ENCODE data around the gene PEA15. TPM values are rescaled to one million over a fixed set of nuclear protein-coding genes. Genes with fewer than 3 reads are reported as not detected.

PEA15 gene, protein sequence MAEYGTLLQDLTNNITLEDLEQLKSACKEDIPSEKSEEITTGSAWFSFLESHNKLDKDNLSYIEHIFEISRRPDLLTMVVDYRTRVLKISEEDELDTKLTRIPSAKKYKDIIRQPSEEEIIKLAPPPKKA
- polyA plus RNA-seq (ENCODE audit: insufficient read length in 10 of 10), result 100 to 1,000 TPM; 121 to 156 (median 135) TPM
- long read RNA-seq, donor 1, transcript PEA15-201 (4 exons, 2,471 nt), result major isoform, 35 of 67 reads
- long read RNA-seq, donor 1, partial matches to known transcripts, result 31 of 67 reads
- long read RNA-seq, donor 1, other reads (novel, unspliced or antisense), result 0 of 67 reads
- long read RNA-seq, donor 2, transcript PEA15-201 (4 exons, 2,471 nt), result major isoform, 28 of 37 reads
- long read RNA-seq, donor 2, partial matches to known transcripts, result 8 of 37 reads
- long read RNA-seq, donor 2, other reads (novel, unspliced or antisense), result 0 of 37 reads
- long read RNA-seq, donor 3, result 0 reads
- long read RNA-seq, donor 4, transcript PEA15-201 (4 exons, 2,471 nt), result major isoform, 27 of 27 reads
- long read RNA-seq, donor 4, partial matches to known transcripts, result 0 of 27 reads
- long read RNA-seq, donor 4, other reads (novel, unspliced or antisense), result 0 of 27 reads
- long read RNA-seq, donor 5, transcript PEA15-201 (4 exons, 2,471 nt), result major isoform, 62 of 232 reads
- long read RNA-seq, donor 5, partial matches to known transcripts, result 165 of 232 reads
- long read RNA-seq, donor 5, other reads (novel, unspliced or antisense), result 0 of 232 reads
- long read RNA-seq, donor 6, transcript PEA15-201 (4 exons, 2,471 nt), result major isoform, 32 of 52 reads
- long read RNA-seq, donor 6, partial matches to known transcripts, result 19 of 52 reads
- long read RNA-seq, donor 6, other reads (novel, unspliced or antisense), result 0 of 52 reads
- long read RNA-seq, donor 7, transcript PEA15-201 (4 exons, 2,471 nt), result major isoform, 26 of 44 reads
- long read RNA-seq, donor 7, partial matches to known transcripts, result 15 of 44 reads
- long read RNA-seq, donor 7, other reads (novel, unspliced or antisense), result 0 of 44 reads
- long read RNA-seq, donor 8, transcript PEA15-201 (4 exons, 2,471 nt), result major isoform, 21 of 65 reads
- long read RNA-seq, donor 8, partial matches to known transcripts, result 43 of 65 reads
- long read RNA-seq, donor 8, other reads (novel, unspliced or antisense), result 0 of 65 reads
- long read RNA-seq, donor 9, transcript PEA15-201 (4 exons, 2,471 nt), result major isoform, 8 of 24 reads
- long read RNA-seq, donor 9, partial matches to known transcripts, result 16 of 24 reads
- long read RNA-seq, donor 9, other reads (novel, unspliced or antisense), result 0 of 24 reads

DNA sequence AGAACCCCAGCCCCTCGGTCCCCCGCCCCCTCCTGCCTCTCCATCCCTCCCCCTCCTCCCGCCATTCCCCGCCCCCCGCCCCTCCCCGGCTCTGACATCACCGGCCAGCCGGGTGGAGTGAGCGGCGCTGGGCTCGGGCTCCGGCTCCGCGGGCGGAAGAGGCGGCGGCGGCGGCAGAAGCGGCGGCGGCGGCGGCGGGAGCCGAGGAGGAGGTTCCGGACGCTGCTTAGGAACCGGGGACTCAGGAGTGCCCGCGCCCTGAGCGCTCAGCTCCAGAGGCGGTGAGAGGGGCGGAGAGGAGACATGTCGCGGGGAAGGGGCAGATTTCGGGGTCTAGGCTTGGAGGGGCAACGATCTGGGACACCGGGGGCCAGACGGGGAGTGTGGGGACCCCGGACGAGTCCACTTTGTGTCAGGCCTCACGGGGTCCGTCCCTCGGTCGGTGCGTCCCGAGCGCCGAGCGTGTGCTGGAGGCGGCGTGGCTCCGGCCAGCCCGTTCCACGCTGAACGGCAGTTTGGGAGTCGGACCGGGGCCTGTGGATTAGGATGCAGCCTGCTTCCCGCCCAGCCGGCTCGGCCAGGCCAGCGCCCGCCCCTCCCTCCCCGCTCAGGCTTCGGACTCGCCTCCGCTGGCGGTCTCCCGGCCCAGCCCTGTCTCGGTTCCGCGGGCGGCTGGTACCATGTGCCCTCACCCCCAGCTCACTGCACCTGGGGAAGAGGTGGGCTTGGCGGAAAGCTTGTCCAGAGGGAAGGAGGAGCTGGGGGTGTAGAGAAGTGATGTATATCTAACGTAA is at the start of gene PEA15:
Gene PEA15 (plus strand): TSS at position 143 of the 794 bp plus-strand sequence. CDS start 6,161 bp downstream, outside the sequence.
- DNase-seq, result peak; percentile 75 to 89 (median 78)

- DNase-seq, result no peak
These were observed 48.8 kb upstream of the PEA15 start for GRCh38 chr1:160156361-160156760.

DNA sequence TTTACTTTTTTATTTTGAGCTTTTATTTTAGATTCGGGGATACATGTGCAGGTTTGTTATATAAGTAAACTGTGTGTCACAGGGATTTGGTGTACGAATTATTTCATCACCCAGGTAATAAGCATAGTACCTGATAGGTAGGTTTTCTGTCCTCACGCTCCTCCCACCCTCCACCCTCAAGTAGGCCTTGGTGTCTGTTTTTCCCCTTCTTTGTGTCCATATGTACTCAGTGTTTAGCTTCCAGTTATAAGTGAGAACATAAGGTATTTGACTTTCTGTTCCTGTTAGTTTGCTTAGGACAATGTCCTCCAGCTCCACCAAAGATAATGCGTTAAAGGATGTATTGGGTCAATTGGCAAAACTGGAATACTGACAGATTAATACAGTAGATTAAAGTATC is 48.0 kb upstream of the PEA15 start:
- no peak for DNase-seq

DNA sequence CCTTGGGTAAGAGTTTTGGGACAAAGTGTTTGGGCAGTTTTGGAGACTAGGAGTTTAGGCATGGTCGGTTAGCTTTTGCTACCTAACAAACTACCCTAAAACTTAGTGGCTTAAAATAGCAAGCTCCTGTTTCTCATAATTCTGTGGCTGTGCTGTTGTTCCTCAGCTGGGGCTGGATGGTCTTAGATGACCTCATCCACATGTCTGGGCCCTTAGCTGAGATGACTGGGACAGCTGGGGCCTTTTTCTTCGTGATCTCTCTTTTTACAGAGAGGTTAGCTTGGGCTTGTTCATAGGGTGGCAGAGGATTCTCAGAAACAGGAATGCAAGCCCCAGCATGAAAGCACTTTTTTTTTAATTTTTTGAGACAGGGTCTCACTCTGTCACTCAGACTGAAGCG is 47.2 kb upstream of the PEA15 start:
- DNase-seq, result no peak

GRCh38 chr1:160158534-160158933 is 46.6 kb upstream of the PEA15 start:
- DNase-seq, result no peak

DNA sequence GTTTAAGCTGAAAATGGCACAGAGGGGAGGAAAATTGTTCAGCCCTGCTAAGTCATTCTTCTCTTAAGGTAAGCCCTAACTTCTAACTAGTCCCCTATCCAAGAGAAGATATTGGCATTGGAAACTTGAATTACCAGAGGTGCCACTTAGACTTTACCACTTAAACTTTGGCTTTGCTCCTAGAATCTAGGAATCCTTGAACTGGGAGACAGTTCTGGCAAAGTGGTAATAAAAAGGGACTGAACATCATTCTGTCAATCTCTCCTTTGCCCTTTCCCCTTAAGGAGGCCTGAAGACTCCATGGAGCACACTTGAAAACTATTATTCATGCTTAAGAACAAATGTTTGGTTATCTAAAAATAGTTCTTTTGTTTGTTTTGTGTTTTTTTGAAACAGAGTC is 45.3 kb upstream of the PEA15 start:
- DNase-seq, result no peak

GRCh38 chr1:160161965-160162705 is 43.0 kb upstream of the PEA15 start:
- peak in 2 of 3 donors; percentile 22 to 39 for DNase-seq

- DNase-seq, result no peak
These were observed 42.3 kb upstream of the PEA15 start for GRCh38 chr1:160162931-160163330.

GRCh38 chr1:160163615-160164014 is 41.6 kb upstream of the PEA15 start:
- no peak for DNase-seq

GRCh38 chr1:160164121-160164520 is 41.1 kb upstream of the PEA15 start:
- no peak for DNase-seq

DNA sequence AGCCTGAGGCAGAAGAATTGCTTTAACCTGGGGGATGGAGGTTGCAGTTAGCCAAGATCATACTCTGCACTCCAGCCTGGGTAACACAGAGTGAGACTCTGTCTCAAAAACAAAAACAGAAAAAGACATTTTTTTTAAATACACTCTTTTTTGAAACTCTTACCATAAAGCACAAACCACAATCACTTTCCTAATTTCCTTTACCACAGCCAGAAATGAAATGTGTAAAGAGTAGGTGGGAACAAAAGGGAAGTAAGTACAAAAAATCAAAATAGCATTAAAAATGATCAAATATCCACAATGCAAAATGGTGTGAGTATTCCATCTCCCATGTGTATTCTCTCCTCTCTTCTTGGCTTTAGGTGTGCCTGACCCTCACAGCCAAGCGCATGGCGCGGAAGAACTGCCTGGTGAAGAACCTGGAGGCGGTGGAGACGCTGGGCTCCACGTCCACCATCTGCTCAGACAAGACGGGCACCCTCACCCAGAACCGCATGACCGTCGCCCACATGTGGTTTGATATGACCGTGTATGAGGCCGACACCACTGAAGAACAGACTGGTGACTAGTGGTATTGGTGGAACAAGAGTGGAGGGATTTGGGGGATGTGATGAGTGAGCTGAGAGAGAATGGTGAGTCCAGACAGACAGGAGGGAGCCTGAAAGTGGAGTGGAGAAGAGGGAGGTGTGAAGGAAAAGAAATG is 38.9 kb upstream of the PEA15 start:
- DNase-seq, result no peak

- no peak for DNase-seq
These were observed 38.1 kb upstream of the PEA15 start for GRCh38 chr1:160167056-160167455.

DNA sequence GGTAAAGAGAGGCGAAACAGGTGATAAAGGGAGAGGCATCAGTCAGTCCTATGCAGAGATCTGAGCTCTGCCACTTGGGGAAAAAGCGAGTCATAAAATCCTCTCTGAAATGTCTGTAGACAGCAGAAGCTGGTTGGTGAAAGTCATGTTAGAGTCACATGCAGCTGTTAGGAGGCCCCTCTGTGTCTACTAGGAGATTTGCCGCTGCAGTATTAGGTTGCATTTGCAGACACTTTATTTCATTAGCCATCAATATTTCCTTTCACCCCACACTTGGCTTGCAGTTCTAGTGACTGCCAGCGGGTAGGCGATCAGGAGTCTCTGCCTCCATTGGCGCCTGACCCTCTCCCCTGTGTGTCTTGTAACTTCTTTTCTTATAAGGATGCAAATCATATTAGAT is 37.6 kb upstream of the PEA15 start:
- DNase-seq, result peak in 1 of 3 donors; percentile 37

- no peak for DNase-seq
These were observed 37.2 kb upstream of the PEA15 start for GRCh38 chr1:160168016-160168415.

DNA sequence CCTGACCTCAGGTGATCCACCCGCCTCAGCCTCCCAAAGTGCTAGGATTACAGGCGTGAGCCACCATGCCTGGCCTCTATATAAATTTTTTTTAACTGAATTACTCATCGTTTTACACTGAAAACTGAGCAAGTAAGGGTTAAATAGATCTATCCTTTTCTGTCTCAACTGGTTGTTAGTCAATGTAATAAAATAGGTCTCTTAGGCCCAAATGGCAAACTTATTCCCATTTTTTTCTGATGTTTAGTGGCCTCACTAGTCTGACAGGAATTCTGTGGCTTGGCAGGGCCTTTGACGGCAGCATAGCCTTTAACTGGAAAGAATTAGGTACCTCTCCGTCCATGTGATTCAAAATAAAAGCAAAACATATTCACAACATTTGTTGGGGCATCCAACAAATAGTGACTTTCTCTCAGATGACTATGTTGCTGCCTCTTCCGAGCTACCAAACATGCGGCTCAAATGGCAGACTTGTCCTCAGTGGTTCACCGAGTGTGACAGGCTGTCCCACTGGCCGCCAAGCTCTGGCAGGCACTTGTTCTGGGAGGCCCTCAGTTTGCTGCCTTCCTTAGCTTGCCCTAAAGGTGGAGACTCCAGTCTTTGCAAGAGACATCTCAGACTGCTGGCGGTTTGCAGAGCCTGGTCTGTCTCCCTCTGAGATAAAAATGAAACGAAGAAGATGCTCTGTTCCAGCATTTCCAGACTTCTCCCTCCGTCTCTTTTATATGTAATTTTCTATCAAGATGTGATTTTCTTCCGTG is 36.4 kb upstream of the PEA15 start:
- DNase-seq, result peak in 2 of 3 donors; percentile 16 to 47

GRCh38 chr1:160169553-160170399 is 35.4 kb upstream of the PEA15 start:
- no peak for DNase-seq

GRCh38 chr1:160171354-160171753 is 33.8 kb upstream of the PEA15 start:
- DNase-seq, result no peak

DNA sequence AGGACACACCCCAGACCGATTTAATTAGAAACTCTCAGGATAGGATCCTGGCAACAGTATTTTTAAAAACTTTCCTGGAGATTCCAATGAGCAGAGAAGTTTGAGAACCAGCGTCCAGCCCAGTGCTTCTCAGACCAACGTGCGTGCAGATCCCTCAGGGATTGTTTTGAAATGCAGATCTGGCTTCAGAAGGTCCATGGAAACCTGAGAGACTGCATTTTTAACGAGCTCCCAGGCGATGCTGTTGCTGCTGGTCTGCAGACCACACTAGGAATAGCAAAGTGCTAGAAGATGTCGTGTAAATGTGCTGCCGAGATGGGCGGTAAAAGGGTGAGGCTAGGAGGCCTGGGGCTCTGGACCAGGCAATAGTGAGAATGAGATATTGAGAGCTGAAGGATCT is 33.2 kb upstream of the PEA15 start:
- no peak for DNase-seq
